ENCODE measurements around the gene S100A14. TPM values are rescaled to one million over a fixed set of nuclear protein-coding genes. Genes with fewer than 3 reads are reported as not detected.

Gene S100A14
- total RNA-seq, 1 experiment from 2014 or later, result 0.63 TPM

DNA sequence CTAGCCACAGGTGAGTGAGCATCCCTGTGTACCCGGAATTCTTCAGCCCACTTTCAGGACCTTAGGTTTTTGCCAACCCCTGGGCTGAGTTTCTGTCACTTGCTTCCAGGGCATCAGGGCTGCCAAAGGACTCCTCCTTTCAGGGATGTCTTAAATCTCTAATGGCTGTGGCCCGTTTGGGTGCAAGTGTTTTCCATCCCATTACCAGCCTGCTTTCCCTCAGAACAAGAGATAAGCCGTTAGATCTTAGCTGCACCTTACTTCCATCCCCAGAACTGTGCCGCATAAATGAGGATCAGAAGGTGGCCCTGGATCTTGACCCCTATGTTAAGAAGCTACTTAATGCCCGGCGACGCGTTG, 43.0 kb upstream of the S100A14 start:
- Mint-ChIP-seq H3K27ac (peak overlapping the region; percentile 15 to 90 (median 44); a peak in 6 of 7 replicates), H3K4me3 (peak overlapping the region; percentile 94 to 95), H3K36me3 (ENCODE audit: insufficient read depth in 1 of 3, low read depth in 3 of 3) (peaks cover 18 to 40% (median 26%) of the 10 kb centered on the region in 3 experiments), H3K27me3 (ENCODE audit: low read depth) (no peaks in the 10 kb centered on the region), H3K4me1 (peaks cover 9% of the 10 kb centered on the region in 2 experiments), H3K9me3 (no peaks in the 10 kb centered on the region; a peak in 1 of 5 replicates)
- Histone ChIP-seq H3K9ac (ENCODE audit: extremely low read depth, insufficient read length, low read length) (peak overlapping the region; percentile 81), H3K4me2 (ENCODE audit: insufficient read depth, insufficient read length, low read length) (peak overlapping the region; percentile 94), H2BK15ac (ENCODE audit: low read depth, low read length) (no peak overlapping the region), H3K79me1 (ENCODE audit: insufficient read depth, low read depth, low read length, poor library complexity, severe bottlenecking) (peaks cover 5% of the 10 kb centered on the region), H4K91ac (ENCODE audit: insufficient read length, low read depth, low read length) (no peak overlapping the region), H3K27me3 (ENCODE audit: insufficient read depth, low read length) (no peaks in the 10 kb centered on the region), H2BK20ac (ENCODE audit: low read depth, low read length, poor library complexity, severe bottlenecking) (no peak overlapping the region), H2AFZ (ENCODE audit: low read length) (no peak overlapping the region), H3K79me2 (ENCODE audit: insufficient read depth, low read length) (no peaks in the 10 kb centered on the region; the same call in 1 of the 2 replicates), H2BK12ac (ENCODE audit: insufficient read length, low read depth, low read length) (no peak overlapping the region), H3K4ac (ENCODE audit: low read depth, low read length) (no peak overlapping the region), H3T11ph (ENCODE audit: low read length) (no peak overlapping the region), H4K5ac (ENCODE audit: insufficient read length, low read depth, low read length) (no peak overlapping the region), H4K20me1 (ENCODE audit: control insufficient read depth, insufficient read depth, insufficient read length) (no peaks in the 10 kb centered on the region), H4K8ac (replicated peaks; ENCODE audit: insufficient read length, low read depth, low read length) (no peak overlapping the region), H3K23me2 (ENCODE audit: insufficient read length, low read depth, low read length, poor library complexity, severe bottlenecking) (peaks cover 5% of the 10 kb centered on the region), H3K18ac (ENCODE audit: insufficient read length, low read depth, low read length) (no peak overlapping the region), H3K14ac (ENCODE audit: insufficient read depth, low read length) (peak overlapping the region; percentile 40; the same call in 1 of the 2 replicates), H2BK120ac (ENCODE audit: low read depth, low read length, poor library complexity, severe bottlenecking) (no peak overlapping the region), H3K9me3 (ENCODE audit: control insufficient read depth, low read depth, low read length) (no peaks in the 10 kb centered on the region), H2BK5ac (ENCODE audit: insufficient read length, low read length) (no peak overlapping the region), H3K23ac (ENCODE audit: insufficient read length, low read depth, low read length) (no peak overlapping the region), H3K27ac (ENCODE audit: insufficient read length, low read depth, low read length) (no peak overlapping the region), H3K4me1 (ENCODE audit: insufficient read depth, low read length) (0 out of 2 replicates have a peak, but pooled peaks cover 2% of the 10 kb centered on the region), H3K56ac (ENCODE audit: insufficient read length, low read depth, low read length) (no peak overlapping the region), H2AK5ac (ENCODE audit: insufficient read length, low read length) (no peak overlapping the region)
- TF ChIP-seq, protein P1, sequence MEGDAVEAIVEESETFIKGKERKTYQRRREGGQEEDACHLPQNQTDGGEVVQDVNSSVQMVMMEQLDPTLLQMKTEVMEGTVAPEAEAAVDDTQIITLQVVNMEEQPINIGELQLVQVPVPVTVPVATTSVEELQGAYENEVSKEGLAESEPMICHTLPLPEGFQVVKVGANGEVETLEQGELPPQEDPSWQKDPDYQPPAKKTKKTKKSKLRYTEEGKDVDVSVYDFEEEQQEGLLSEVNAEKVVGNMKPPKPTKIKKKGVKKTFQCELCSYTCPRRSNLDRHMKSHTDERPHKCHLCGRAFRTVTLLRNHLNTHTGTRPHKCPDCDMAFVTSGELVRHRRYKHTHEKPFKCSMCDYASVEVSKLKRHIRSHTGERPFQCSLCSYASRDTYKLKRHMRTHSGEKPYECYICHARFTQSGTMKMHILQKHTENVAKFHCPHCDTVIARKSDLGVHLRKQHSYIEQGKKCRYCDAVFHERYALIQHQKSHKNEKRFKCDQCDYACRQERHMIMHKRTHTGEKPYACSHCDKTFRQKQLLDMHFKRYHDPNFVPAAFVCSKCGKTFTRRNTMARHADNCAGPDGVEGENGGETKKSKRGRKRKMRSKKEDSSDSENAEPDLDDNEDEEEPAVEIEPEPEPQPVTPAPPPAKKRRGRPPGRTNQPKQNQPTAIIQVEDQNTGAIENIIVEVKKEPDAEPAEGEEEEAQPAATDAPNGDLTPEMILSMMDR (conservative IDR thresholded peaks at IDR 0.05), result no peak
- no CpG with 5 or more reads among the region's 8 CpGs for WGBS (ENCODE audit: extremely low coverage, insufficient read length, low lambda C conversion rate)
- no peak for DNase-seq
